Measurements from ENCODE around the gene VEPH1. TPM values are rescaled to one million over a fixed set of nuclear protein-coding genes. Genes with fewer than 3 reads are reported as not detected.

The VEPH1 gene
- total RNA-seq, 1 donor from 2014 or later: 8.8 TPM

- no peak for TF ChIP-seq CTCF (conservative IDR thresholded peaks at IDR 0.05)
- Mint-ChIP-seq H3K4me3 (no peak overlapping the region), H3K4me1 (peaks cover 4% of the 10 kb centered on the region)
These were observed 85.1 kb downstream of the VEPH1 start for GRCh38 chr3:157418104-157418503.

GRCh38 chr3:157417247-157417646, 86.0 kb downstream of the VEPH1 start:
- Mint-ChIP-seq H3K27me3 (ENCODE audit: low read depth) (no peaks in the 10 kb centered on the region), H3K27ac (ENCODE audit: unreplicated experiment) (no peak overlapping the region), H3K9me3 (no peaks in the 10 kb centered on the region), H3K36me3 (ENCODE audit: low read depth) (no peaks in the 10 kb centered on the region), H3K4me1 (peaks cover 4% of the 10 kb centered on the region), H3K4me3 (no peak overlapping the region)
- no peak for TF ChIP-seq CTCF (conservative IDR thresholded peaks at IDR 0.05)
- DNase-seq (ENCODE audit: low read depth, low spot score): no peak

More at GRCh38 chr3:157418104-157418503, 85.1 kb downstream of the VEPH1 start:
- Mint-ChIP-seq H3K27me3 (ENCODE audit: low read depth) (no peaks in the 10 kb centered on the region), H3K27ac (ENCODE audit: unreplicated experiment) (no peak overlapping the region), H3K9me3 (peaks cover 3% of the 10 kb centered on the region), H3K36me3 (ENCODE audit: low read depth) (no peaks in the 10 kb centered on the region)
- no peak for DNase-seq (ENCODE audit: low read depth, low spot score)

- peaks cover 4% of the 10 kb centered on the region for H3K4me1 Mint-ChIP-seq
- peaks cover 2% of the 10 kb centered on the region for H3K9me3 Mint-ChIP-seq
- H3K36me3 Mint-ChIP-seq (ENCODE audit: low read depth): peaks cover 3% of the 10 kb centered on the region
- H3K27ac Mint-ChIP-seq (ENCODE audit: unreplicated experiment): no peak overlapping the region
- H3K4me3 Mint-ChIP-seq: no peak overlapping the region
- no peak for DNase-seq (ENCODE audit: low read depth, low spot score)
- no peak for TF ChIP-seq CTCF (conservative IDR thresholded peaks at IDR 0.05)
- H3K27me3 Mint-ChIP-seq (ENCODE audit: low read depth): no peaks in the 10 kb centered on the region
These were observed 86.7 kb downstream of the VEPH1 start for GRCh38 chr3:157416347-157417087.

- TF ChIP-seq CTCF (conservative IDR thresholded peaks at IDR 0.05): no peak
- no peaks in the 10 kb centered on the region for H3K27me3 Mint-ChIP-seq (ENCODE audit: low read depth)
- no peak overlapping the region for H3K27ac Mint-ChIP-seq (ENCODE audit: unreplicated experiment)
- H3K36me3 Mint-ChIP-seq (ENCODE audit: low read depth): peaks cover 3% of the 10 kb centered on the region
- DNase-seq (ENCODE audit: low read depth, low spot score): no peak
- H3K4me1 Mint-ChIP-seq: peaks cover 4% of the 10 kb centered on the region
- H3K4me3 Mint-ChIP-seq: no peak overlapping the region
- H3K9me3 Mint-ChIP-seq: peaks cover 2% of the 10 kb centered on the region
These were observed 88.4 kb downstream of the VEPH1 start for GRCh38 chr3:157414861-157415260.

GRCh38 chr3:157412323-157412855, 90.8 kb downstream of the VEPH1 start:
- DNase-seq (ENCODE audit: low read depth, low spot score): no peak
- H3K9me3 Mint-ChIP-seq: peaks cover 2% of the 10 kb centered on the region
- H3K36me3 Mint-ChIP-seq (ENCODE audit: low read depth): peaks cover 3% of the 10 kb centered on the region
- H3K27me3 Mint-ChIP-seq (ENCODE audit: low read depth): no peaks in the 10 kb centered on the region
- no peak overlapping the region for H3K27ac Mint-ChIP-seq (ENCODE audit: unreplicated experiment)
- TF ChIP-seq CTCF (conservative IDR thresholded peaks at IDR 0.05): no peak
- H3K4me1 Mint-ChIP-seq: peaks cover 4% of the 10 kb centered on the region
- H3K4me3 Mint-ChIP-seq: no peak overlapping the region
